WTC11 (cell line): Measurements from ENCODE around the gene SPRR3.

Experiments used
- NR2C2 ChIP-seq: sonication (generic); formaldehyde crosslinking; IDR thresholded peaks from 2 replicates; pipeline ENCODE4 v1.8.0; 2022; ENCODE audit warnings: mild to moderate bottlenecking, missing genetic modification reagents
- ZNF121 ChIP-seq: sonication (generic); formaldehyde crosslinking; IDR thresholded peaks from 2 replicates; pipeline ENCODE4 v1.8.0; 2023; ENCODE audit warnings: missing genetic modification reagents
- TF ChIP-seq, protein P1 (sequence below): sonication (generic); formaldehyde crosslinking; IDR thresholded peaks from 2 replicates; pipeline ENCODE4 v1.8.1; 2023; ENCODE audit warnings: mild to moderate bottlenecking, missing genetic modification reagents, moderate library complexity
- TF ChIP-seq, protein P2 (sequence below): fragments of 200-600 bp; IDR thresholded peaks from 2 replicates; pipeline ENCODE4 v1.8.0; 2022; ENCODE audit warnings: antibody characterized with exemption

DNA sequence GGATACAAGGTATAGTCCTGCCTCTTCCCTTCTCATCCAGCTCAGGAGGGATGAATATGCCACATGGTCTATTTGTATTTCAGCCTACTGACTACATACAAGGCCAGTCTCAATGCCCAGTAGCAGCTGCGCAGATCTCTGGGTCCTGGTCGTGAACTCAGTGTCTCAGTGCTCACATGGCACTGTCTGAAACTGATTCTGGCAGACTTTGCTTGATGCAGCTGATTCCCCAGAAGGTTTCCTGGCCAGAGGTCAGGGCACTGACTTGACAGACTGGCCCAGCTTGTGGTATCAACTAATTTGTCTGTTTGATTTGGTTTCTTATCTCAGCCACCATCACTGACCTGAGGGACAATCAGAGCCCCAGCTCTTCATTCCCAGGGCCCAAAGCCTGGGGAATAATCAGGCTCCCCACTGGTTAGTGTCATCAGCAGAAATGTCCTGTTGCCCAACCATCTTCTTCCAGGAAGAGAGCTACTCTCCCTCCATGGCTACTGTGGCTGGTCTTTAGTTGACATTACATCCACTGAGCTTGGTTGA is 38.6 kb upstream of the SPRR3 start:
- TF ChIP-seq, protein P1, sequence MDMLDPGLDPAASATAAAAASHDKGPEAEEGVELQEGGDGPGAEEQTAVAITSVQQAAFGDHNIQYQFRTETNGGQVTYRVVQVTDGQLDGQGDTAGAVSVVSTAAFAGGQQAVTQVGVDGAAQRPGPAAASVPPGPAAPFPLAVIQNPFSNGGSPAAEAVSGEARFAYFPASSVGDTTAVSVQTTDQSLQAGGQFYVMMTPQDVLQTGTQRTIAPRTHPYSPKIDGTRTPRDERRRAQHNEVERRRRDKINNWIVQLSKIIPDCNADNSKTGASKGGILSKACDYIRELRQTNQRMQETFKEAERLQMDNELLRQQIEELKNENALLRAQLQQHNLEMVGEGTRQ (CRISPR knock-in tag) = no peak
- no peak for TF ChIP-seq ZNF121 (CRISPR knock-in tag)
- TF ChIP-seq, protein P2, sequence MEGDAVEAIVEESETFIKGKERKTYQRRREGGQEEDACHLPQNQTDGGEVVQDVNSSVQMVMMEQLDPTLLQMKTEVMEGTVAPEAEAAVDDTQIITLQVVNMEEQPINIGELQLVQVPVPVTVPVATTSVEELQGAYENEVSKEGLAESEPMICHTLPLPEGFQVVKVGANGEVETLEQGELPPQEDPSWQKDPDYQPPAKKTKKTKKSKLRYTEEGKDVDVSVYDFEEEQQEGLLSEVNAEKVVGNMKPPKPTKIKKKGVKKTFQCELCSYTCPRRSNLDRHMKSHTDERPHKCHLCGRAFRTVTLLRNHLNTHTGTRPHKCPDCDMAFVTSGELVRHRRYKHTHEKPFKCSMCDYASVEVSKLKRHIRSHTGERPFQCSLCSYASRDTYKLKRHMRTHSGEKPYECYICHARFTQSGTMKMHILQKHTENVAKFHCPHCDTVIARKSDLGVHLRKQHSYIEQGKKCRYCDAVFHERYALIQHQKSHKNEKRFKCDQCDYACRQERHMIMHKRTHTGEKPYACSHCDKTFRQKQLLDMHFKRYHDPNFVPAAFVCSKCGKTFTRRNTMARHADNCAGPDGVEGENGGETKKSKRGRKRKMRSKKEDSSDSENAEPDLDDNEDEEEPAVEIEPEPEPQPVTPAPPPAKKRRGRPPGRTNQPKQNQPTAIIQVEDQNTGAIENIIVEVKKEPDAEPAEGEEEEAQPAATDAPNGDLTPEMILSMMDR = no peak
- TF ChIP-seq NR2C2 = no peak
